ENCODE results near the gene ZNF827. TPM values are rescaled to one million over a fixed set of nuclear protein-coding genes. Genes with fewer than 3 reads are reported as not detected.
A peak's percentile ranks its signal among the peaks of the same experiment; 100 is the strongest.

ZNF827 gene
- total and polyA plus RNA-seq, 9 of the 15 experiments (the other 6 are each of a cell fraction or from before 2014, with no cell fraction given), result 0.07 to 0.40 TPM; not detected in 7

DNA sequence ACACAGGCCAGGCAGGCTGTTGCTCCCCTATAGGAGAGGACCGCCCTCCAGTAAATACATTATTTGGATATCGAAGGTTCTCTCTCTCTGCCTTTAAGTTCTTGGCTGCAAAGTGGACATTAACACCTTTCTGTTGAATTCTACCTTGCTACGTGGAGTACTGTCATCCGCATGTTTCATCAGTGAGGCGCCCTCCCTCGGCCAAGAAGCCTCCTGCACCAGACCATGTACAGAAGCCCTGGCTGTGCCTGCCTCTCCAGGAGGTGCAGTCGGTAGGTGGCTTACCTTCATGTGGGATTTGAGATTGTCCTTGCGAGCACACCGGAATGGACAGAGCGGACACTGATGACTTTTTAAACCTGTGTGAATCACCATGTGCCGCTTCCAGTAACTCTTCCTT is 46.7 kb downstream of the ZNF827 start:
- BruUV-seq (replicated peaks), result no TSS peak
- CTCF ChIA-PET (ENCODE audit: low intra/inter-chr PET ratio), result no interaction called here
- Histone ChIP-seq H3K36me3 (ENCODE audit: control insufficient read depth, insufficient read depth, low read length) (no peaks in the 10 kb centered on the region), H2AFZ (ENCODE audit: low read depth, low read length) (no peak overlapping the region), H3K4me1 (replicated peaks in 1 of 2; ENCODE audit: control insufficient read depth in 2 of 2, insufficient read depth in 2 of 2, low read length in 2 of 2) (no peaks in the 10 kb centered on the region), H3K4me3 (no peak overlapping the region), H3K79me2 (ENCODE audit: control insufficient read depth, insufficient read depth, low read length) (no peaks in the 10 kb centered on the region), H3K9ac (ENCODE audit: insufficient read depth in 1 of 2, low read depth in 2 of 2, low read length in 2 of 2) (no peak overlapping the region), H3K4me2 (ENCODE audit: insufficient read depth, low read length) (no peak overlapping the region), H3K27ac (ENCODE audit: extremely low read depth, low read depth, low read length) (no peak overlapping the region), H4K20me1 (replicated peaks; ENCODE audit: control insufficient read depth, insufficient read depth, low read length) (no peaks in the 10 kb centered on the region), H3K9me3 (replicated peaks; ENCODE audit: control insufficient read depth, insufficient read depth, low read depth, low read length) (no peaks in the 10 kb centered on the region), H3K9me1 (ENCODE audit: control insufficient read depth, insufficient read depth, low read length) (no peaks in the 10 kb centered on the region), H3K27me3 (ENCODE audit: control insufficient read depth in 2 of 2, insufficient read depth in 2 of 2, low read length in 2 of 2) (peaks cover 0 to 13% of the 10 kb centered on the region in 2 experiments; a peak in 2 of 5 replicates)
- in situ Hi-C loops (cut with MboI) (no loop called here), intact Hi-C loops (cut with micrococcal nuclease) (no loop called here)
- POLR2A ChIA-PET, result no interaction called here
- 1% methylated on average over 11 of the region's 11 CpGs for WGBS (ENCODE audit: insufficient coverage, low coverage, missing lambda C conversion rate)
- FAIRE-seq (no peak), DNase-seq (ENCODE audit: extremely low read depth in 1 of 4, low spot score in 3 of 4) (peak; percentile 11 to 21 (median 15)), ATAC-seq (peak; percentile 91)
- TF ChIP-seq, protein P1, sequence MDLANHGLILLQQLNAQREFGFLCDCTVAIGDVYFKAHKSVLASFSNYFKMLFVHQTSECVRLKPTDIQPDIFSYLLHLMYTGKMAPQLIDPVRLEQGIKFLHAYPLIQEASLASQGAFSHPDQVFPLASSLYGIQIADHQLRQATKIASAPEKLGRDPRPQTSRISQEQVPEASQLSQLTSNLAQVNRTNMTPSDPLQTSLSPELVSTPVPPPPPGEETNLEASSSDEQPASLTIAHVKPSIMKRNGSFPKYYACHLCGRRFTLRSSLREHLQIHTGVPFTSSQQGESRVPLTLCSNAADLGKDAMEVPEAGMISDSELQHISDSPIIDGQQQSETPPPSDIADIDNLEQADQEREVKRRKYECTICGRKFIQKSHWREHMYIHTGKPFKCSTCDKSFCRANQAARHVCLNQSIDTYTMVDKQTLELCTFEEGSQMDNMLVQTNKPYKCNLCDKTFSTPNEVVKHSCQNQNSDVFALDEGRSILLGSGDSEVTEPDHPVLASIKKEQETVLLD (IDR thresholded peaks at IDR 0.05), result no peak
- TF ChIP-seq, protein P2, sequence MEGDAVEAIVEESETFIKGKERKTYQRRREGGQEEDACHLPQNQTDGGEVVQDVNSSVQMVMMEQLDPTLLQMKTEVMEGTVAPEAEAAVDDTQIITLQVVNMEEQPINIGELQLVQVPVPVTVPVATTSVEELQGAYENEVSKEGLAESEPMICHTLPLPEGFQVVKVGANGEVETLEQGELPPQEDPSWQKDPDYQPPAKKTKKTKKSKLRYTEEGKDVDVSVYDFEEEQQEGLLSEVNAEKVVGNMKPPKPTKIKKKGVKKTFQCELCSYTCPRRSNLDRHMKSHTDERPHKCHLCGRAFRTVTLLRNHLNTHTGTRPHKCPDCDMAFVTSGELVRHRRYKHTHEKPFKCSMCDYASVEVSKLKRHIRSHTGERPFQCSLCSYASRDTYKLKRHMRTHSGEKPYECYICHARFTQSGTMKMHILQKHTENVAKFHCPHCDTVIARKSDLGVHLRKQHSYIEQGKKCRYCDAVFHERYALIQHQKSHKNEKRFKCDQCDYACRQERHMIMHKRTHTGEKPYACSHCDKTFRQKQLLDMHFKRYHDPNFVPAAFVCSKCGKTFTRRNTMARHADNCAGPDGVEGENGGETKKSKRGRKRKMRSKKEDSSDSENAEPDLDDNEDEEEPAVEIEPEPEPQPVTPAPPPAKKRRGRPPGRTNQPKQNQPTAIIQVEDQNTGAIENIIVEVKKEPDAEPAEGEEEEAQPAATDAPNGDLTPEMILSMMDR (IDR thresholded peaks at IDR 0.05 in 2 of 3, conservative IDR thresholded peaks at IDR 0.05 in 1 of 3; ENCODE audit: insufficient read depth in 2 of 3, low read depth in 1 of 3, low read length in 3 of 3), result peak; percentile 34 to 53 (median 51)

Measured in K562 (cell line).